Upper lobe of right lung (tissue), 1 donor: Measurements from ENCODE around the gene PTH1R. TPM values are rescaled to one million over a fixed set of nuclear protein-coding genes. Genes with fewer than 3 reads are reported as not detected.
A peak's percentile ranks its signal among the peaks of the same experiment; 100 is the strongest.

ENCODE experiments used
- ATAC-seq: fragments of 200-7000 bp; cut with Tn5 transposase; one replicate; pipeline ENCODE4 v1.9.1; 2020; ENCODE audit warnings: mild to moderate bottlenecking, moderate library complexity
- DNase-seq: peaks from one replicate; pipeline ENCODE4 v3.0.0-alpha.2; 2020
- H3K27ac ChIP-seq: fragments of 200-600 bp; one replicate; pipeline ENCODE4 v1.8.0; 2022
- H3K27me3 ChIP-seq: fragments of 200-600 bp; one replicate; pipeline ENCODE4 v1.8.0; 2022; ENCODE audit warnings: mild to moderate bottlenecking
- H3K36me3 ChIP-seq: fragments of 200-600 bp; one replicate; pipeline ENCODE4 v1.8.0; 2022
- H3K4me1 ChIP-seq: fragments of 200-600 bp; one replicate; pipeline ENCODE4 v1.8.0; 2022
- H3K4me3 ChIP-seq: fragments of 200-600 bp; one replicate; pipeline ENCODE4 v1.8.0; 2022; ENCODE audit warnings: mild to moderate bottlenecking
- H3K9me3 ChIP-seq: fragments of 200-600 bp; one replicate; pipeline ENCODE4 v1.8.0; 2022
- intact Hi-C: fragments of 100-400 bp; cut with DNase I; formaldehyde crosslinking; loops from one replicate; pipeline ENCODE4 v1.11.0; 2022
- total RNA-seq: library from RNA; stranded (reverse); fragmentation: NEBNext Ultra II Directional; extraction: Animal tissue kit (Norgen Biotek cat#: 25700); gene quantifications from one replicate; pipeline ENCODE4 v1.2.1, GENCODE V29; 2021
- TF ChIP-seq, protein P1 (sequence below): fragments of 200-600 bp; IDR thresholded peaks from one replicate; pipeline ENCODE4 v1.8.0; 2022; ENCODE audit warnings: antibody characterized with exemption
- donor health status: DM: no; HTN: yes; CAD: no; lungs with severe emphysema.

The PTH1R gene
- total RNA-seq, 1 donor from 2014 or later, result 14.9 TPM

DNA sequence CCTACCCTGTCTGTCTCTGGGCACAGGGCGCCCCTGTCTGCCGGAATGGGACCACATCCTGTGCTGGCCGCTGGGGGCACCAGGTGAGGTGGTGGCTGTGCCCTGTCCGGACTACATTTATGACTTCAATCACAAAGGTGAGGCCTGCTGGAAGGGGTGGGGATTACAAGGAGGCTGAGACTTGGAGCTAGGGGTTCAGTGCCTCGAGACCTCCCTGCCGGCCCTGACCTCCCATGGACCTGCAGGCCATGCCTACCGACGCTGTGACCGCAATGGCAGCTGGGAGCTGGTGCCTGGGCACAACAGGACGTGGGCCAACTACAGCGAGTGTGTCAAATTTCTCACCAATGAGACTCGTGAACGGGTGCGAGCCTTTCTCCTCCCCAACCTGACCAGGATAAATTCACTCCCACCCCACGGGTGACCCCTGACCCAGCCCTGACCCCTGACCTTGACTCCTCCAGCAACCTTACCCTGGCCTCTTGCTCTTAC is 20.4 kb downstream of the PTH1R start:
- no peak for ATAC-seq
- intact Hi-C loops, result loop anchor here (5.0 kb wide), 1 partner anchor 191 kb away; no protein-coding TSS in a partner anchor
- H3K27ac ChIP-seq, result no peak overlapping the region
- H3K36me3 ChIP-seq, result no peaks in the 10 kb centered on the region
- H3K4me3 ChIP-seq, result no peak overlapping the region
- H3K27me3 ChIP-seq, result peaks cover 7% of the 10 kb centered on the region
- TF ChIP-seq, protein P1, sequence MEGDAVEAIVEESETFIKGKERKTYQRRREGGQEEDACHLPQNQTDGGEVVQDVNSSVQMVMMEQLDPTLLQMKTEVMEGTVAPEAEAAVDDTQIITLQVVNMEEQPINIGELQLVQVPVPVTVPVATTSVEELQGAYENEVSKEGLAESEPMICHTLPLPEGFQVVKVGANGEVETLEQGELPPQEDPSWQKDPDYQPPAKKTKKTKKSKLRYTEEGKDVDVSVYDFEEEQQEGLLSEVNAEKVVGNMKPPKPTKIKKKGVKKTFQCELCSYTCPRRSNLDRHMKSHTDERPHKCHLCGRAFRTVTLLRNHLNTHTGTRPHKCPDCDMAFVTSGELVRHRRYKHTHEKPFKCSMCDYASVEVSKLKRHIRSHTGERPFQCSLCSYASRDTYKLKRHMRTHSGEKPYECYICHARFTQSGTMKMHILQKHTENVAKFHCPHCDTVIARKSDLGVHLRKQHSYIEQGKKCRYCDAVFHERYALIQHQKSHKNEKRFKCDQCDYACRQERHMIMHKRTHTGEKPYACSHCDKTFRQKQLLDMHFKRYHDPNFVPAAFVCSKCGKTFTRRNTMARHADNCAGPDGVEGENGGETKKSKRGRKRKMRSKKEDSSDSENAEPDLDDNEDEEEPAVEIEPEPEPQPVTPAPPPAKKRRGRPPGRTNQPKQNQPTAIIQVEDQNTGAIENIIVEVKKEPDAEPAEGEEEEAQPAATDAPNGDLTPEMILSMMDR, result no peak
- H3K4me1 ChIP-seq, result peaks cover 16% of the 10 kb centered on the region
- no peaks in the 10 kb centered on the region for H3K9me3 ChIP-seq
- DNase-seq, result no peak

DNA sequence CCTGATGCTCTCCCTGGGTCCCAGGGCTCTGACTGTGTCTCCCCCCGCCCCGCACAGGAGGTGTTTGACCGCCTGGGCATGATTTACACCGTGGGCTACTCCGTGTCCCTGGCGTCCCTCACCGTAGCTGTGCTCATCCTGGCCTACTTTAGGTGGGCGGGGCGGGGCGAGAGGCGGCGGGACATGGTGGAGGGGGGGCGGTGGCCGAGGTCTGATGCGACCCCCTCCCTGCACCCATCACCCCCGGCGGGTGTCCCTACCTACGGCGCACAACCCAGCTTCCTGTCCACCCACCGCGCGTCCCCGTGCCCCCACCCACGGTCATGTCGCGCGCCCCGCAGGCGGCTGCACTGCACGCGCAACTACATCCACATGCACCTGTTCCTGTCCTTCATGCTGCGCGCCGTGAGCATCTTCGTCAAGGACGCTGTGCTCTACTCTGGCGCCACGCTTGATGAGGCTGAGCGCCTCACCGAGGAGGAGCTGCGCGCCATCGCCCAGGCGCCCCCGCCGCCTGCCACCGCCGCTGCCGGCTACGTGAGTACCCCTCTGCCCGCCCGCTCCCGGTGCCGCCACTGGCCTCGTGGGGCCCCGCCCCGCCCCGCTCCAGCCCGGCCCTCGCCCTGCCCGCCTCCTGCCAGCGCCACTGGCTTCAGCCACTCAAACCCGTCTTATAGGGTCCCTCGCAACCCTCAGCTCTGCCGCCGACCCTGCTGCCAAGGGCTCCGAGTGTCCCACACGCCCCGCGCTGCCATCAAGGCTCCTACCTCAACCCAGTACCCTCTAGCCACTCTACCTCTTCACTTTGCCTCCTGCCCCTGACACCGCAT is 21.0 kb downstream of the PTH1R start:
- no peak overlapping the region for H3K27ac ChIP-seq
- peaks cover 7% of the 10 kb centered on the region for H3K27me3 ChIP-seq
- no peaks in the 10 kb centered on the region for H3K9me3 ChIP-seq
- peaks cover 15% of the 10 kb centered on the region for H3K4me1 ChIP-seq
- DNase-seq (no peak), ATAC-seq (no peak)
- no peaks in the 10 kb centered on the region for H3K36me3 ChIP-seq
- intact Hi-C loops, result loop anchor here (5.0 kb wide), 1 partner anchor 191 kb away; no protein-coding TSS in a partner anchor
- no peak overlapping the region for H3K4me3 ChIP-seq
- TF ChIP-seq, protein P1, result no peak

DNA sequence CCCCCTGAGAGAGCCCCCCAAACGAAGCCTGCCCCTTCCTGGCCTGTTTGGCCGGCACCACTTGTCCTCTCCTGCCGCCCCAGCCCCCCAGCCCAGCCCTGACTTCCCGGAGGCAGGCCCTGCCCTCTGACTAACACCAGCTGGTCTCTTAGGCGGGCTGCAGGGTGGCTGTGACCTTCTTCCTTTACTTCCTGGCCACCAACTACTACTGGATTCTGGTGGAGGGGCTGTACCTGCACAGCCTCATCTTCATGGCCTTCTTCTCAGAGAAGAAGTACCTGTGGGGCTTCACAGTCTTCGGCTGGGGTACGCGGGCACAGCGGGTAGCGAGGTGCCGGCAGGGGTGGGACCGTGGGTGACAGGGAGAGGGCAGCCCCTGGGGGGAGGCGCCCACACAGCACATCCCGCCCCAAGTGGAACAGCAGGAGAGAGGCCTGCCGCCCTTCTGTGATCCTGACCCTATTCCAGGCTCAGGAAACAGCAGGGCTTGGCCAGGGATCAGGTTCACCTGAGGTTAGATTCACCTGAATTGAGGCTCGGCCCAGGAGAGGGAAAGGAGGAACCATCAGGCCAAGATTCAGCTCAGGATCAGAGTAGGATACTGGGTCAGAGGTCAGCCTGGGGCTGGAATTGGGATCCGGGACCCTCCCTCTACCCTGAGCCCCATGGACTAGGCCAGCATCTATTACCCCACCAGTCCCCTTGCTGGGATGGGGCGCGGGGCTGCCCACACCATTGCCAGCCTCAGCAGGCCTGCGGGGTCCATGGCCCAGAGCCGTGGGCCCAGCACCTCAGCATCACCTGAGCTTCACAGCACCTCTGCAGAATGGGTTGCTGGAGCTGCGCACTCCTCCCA is 21.9 kb downstream of the PTH1R start:
- Histone ChIP-seq H3K9me3 (no peaks in the 10 kb centered on the region), H3K27me3 (peaks cover 7% of the 10 kb centered on the region), H3K4me3 (no peak overlapping the region), H3K4me1 (peaks cover 15% of the 10 kb centered on the region), H3K27ac (peak overlapping the region; percentile 11), H3K36me3 (no peaks in the 10 kb centered on the region)
- DNase-seq (no peak), ATAC-seq (no peak)
- TF ChIP-seq, protein P1, result no peak
- intact Hi-C loops, result loop anchor here (5.0 kb wide), 1 partner anchor 192 kb away; no protein-coding TSS in a partner anchor

DNA sequence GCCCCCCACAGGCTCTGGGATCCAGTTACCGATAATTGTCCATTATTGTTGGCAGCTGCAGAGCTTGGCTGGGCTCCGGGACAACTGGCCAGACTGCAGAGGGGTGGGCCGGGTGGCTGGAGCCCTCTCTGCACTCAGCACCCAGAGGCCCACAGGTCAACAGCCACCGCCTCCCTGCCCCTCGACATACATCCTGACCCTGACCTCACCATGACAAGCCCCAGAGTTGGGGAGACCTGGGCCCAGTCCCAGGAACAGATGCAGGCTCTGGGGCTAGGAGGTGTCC is 22.4 kb downstream of the PTH1R start:
- peaks cover 15% of the 10 kb centered on the region for H3K4me1 ChIP-seq
- intact Hi-C loops, result no loop called here
- no peaks in the 10 kb centered on the region for H3K36me3 ChIP-seq
- no peaks in the 10 kb centered on the region for H3K9me3 ChIP-seq
- no peak overlapping the region for H3K27ac ChIP-seq
- no peak for ATAC-seq
- peaks cover 7% of the 10 kb centered on the region for H3K27me3 ChIP-seq
- DNase-seq, result no peak
- TF ChIP-seq, protein P1, result no peak
- no peak overlapping the region for H3K4me3 ChIP-seq

DNA sequence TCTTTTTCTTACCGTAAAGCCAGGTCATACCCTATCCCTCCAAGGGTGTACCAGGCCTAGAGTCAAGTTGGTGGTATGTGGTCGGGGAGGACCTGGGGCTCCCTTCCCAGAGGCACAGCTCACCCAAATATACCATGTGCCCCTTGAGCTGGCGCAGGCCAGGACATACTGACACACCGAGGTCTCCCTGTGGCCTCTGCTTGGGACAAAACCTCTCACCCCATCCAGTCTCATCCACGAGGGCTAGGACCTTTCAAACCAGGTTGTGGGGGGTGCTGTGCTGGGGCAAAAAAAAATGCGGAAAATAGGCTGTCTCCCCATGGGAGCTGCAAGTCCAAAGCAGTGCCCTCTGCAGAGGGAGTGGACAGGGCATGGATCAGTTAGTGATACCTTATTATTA is 22.8 kb downstream of the PTH1R start:
- intact Hi-C loops, result no loop called here
- Histone ChIP-seq H3K27me3 (peaks cover 7% of the 10 kb centered on the region), H3K27ac (no peak overlapping the region), H3K4me1 (peaks cover 15% of the 10 kb centered on the region), H3K36me3 (no peaks in the 10 kb centered on the region), H3K4me3 (no peak overlapping the region), H3K9me3 (no peaks in the 10 kb centered on the region)
- no peak for ATAC-seq
- TF ChIP-seq, protein P1, result no peak
- no peak for DNase-seq
